Measurements from ENCODE around the gene SLC25A22.

DNA sequence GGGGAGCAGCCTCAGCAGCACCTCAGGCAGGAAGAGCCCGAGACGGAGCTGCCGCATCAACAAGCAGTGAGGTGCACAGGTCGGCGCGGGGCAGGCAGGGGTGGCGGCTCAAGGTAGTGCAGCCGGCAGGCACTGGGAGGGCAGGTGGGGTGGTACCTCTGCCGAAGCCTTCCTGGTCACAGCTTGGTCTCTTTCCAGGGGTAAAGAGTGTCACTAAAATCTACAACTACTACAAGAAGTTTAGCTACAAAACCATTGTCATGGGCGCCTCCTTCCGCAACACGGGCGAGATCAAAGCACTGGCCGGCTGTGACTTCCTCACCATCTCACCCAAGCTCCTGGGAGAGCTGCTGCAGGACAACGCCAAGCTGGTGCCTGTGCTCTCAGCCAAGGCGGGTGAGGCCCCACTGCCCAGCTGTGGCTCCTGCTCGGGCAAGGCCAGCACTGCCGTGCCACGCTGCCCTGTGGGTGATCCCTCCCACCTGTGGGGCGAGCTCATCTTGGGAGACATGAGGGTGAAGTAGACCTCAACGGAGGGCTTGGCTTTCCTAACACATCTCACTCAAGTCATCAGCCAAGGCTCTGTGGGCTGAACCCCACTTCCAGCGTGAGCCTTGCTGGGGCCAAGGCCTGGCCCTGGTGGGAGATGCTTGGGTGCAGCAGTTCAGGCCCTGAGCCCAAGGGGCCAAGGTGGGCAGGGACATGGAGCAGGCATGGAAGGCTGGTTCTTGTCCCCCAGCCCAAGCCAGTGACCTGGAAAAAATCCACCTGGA lies 34.3 kb downstream of the SLC25A22 start:
- no peak for TF ChIP-seq POLR2A (IDR thresholded peaks at IDR 0.05)
- TF ChIP-seq, protein P1, sequence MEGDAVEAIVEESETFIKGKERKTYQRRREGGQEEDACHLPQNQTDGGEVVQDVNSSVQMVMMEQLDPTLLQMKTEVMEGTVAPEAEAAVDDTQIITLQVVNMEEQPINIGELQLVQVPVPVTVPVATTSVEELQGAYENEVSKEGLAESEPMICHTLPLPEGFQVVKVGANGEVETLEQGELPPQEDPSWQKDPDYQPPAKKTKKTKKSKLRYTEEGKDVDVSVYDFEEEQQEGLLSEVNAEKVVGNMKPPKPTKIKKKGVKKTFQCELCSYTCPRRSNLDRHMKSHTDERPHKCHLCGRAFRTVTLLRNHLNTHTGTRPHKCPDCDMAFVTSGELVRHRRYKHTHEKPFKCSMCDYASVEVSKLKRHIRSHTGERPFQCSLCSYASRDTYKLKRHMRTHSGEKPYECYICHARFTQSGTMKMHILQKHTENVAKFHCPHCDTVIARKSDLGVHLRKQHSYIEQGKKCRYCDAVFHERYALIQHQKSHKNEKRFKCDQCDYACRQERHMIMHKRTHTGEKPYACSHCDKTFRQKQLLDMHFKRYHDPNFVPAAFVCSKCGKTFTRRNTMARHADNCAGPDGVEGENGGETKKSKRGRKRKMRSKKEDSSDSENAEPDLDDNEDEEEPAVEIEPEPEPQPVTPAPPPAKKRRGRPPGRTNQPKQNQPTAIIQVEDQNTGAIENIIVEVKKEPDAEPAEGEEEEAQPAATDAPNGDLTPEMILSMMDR (IDR thresholded peaks at IDR 0.05 in 8 of 11, conservative IDR thresholded peaks at IDR 0.05 in 3 of 11), result no peak

Measured in spleen (tissue), 7 donors.